ACC112 (cell line): ENCODE data around the gene TP63.

Experiments used
- H2AFZ ChIP-seq: fragments of 200-600 bp; sonication (generic); one replicate; pipeline ENCODE4 v1.6.0; 2017; ENCODE audit warnings: antibody characterized with exemption, low read length; ENCODE audit not compliant: unreplicated experiment
- H3K27ac ChIP-seq: fragments of 200-600 bp; sonication (generic); 2 replicates; pipeline ENCODE4 v1.5.1; 2014; ENCODE audit warnings: low read depth, mild to moderate bottlenecking, antibody characterized with exemption, low read length, moderate library complexity
- H3K27me3 ChIP-seq: fragments of 200-600 bp; sonication (generic); 2 replicates; pipeline ENCODE4 v1.6.1; 2014; ENCODE audit warnings: mild to moderate bottlenecking, antibody characterized with exemption, low read length, moderate library complexity, mixed read lengths; ENCODE audit not compliant: insufficient read depth
- H3K36me3 ChIP-seq: fragments of 200-600 bp; sonication (generic); 2 replicates; pipeline ENCODE4 v1.6.1; 2016; ENCODE audit warnings: mild to moderate bottlenecking, antibody characterized with exemption, low read length, moderate library complexity, mixed read lengths; ENCODE audit not compliant: insufficient read depth
- H3K4me1 ChIP-seq: fragments of 200-600 bp; sonication (generic); one replicate; pipeline ENCODE4 v1.6.1; 2016; ENCODE audit warnings: low read length, mixed read lengths; ENCODE audit not compliant: insufficient read depth, unreplicated experiment, control insufficient read depth
- H3K4me3 ChIP-seq: fragments of 200-600 bp; sonication (generic); 2 replicates; pipeline ENCODE4 v1.5.1; 2014; ENCODE audit warnings: mild to moderate bottlenecking, low read depth, low read length
- H3K79me2 ChIP-seq: fragments of 200-600 bp; sonication (generic); one replicate; pipeline ENCODE4 v1.6.0; 2016; ENCODE audit warnings: low read length; ENCODE audit not compliant: control insufficient read depth, unreplicated experiment, insufficient read depth

TP63 gene

GRCh38 chr3:189890496-189890895, 259.3 kb downstream of the TP63 start:
- Histone ChIP-seq H3K27me3 (no peaks in the 10 kb centered on the region), H3K27ac (no peak overlapping the region), H3K4me1 (no peaks in the 10 kb centered on the region), H3K79me2 (no peaks in the 10 kb centered on the region), H2AFZ (no peak overlapping the region), H3K36me3 (no peaks in the 10 kb centered on the region), H3K4me3 (no peak overlapping the region)

GRCh38 chr3:189896533-189896932, 265.3 kb downstream of the TP63 start:
- no peaks in the 10 kb centered on the region for H3K79me2 ChIP-seq
- no peak overlapping the region for H3K27ac ChIP-seq
- no peaks in the 10 kb centered on the region for H3K36me3 ChIP-seq
- H3K4me3 ChIP-seq: no peak overlapping the region
- H3K4me1 ChIP-seq: no peaks in the 10 kb centered on the region
- H2AFZ ChIP-seq: no peak overlapping the region
- no peaks in the 10 kb centered on the region for H3K27me3 ChIP-seq

GRCh38 chr3:189897406-189897805, 266.2 kb downstream of the TP63 start:
- no peak overlapping the region for H3K4me3 ChIP-seq
- no peaks in the 10 kb centered on the region for H3K79me2 ChIP-seq
- H2AFZ ChIP-seq: no peak overlapping the region
- no peaks in the 10 kb centered on the region for H3K4me1 ChIP-seq
- H3K27me3 ChIP-seq: no peaks in the 10 kb centered on the region
- no peak overlapping the region for H3K27ac ChIP-seq
- H3K36me3 ChIP-seq: no peaks in the 10 kb centered on the region

GRCh38 chr3:189898559-189899153, 267.5 kb downstream of the TP63 start:
- Histone ChIP-seq H3K79me2 (no peaks in the 10 kb centered on the region), H2AFZ (no peak overlapping the region), H3K4me1 (no peaks in the 10 kb centered on the region), H3K27me3 (no peaks in the 10 kb centered on the region), H3K27ac (no peak overlapping the region), H3K36me3 (no peaks in the 10 kb centered on the region), H3K4me3 (no peak overlapping the region)

GRCh38 chr3:189899186-189899585, 268.0 kb downstream of the TP63 start:
- H2AFZ ChIP-seq: no peak overlapping the region
- H3K27ac ChIP-seq: no peak overlapping the region
- H3K36me3 ChIP-seq: no peaks in the 10 kb centered on the region
- no peak overlapping the region for H3K4me3 ChIP-seq
- H3K4me1 ChIP-seq: no peaks in the 10 kb centered on the region
- H3K79me2 ChIP-seq: no peaks in the 10 kb centered on the region
- no peaks in the 10 kb centered on the region for H3K27me3 ChIP-seq

- Histone ChIP-seq H3K4me1 (no peaks in the 10 kb centered on the region), H2AFZ (no peak overlapping the region), H3K27me3 (no peaks in the 10 kb centered on the region), H3K36me3 (no peaks in the 10 kb centered on the region), H3K79me2 (no peaks in the 10 kb centered on the region), H3K27ac (no peak overlapping the region), H3K4me3 (no peak overlapping the region)
Measured at GRCh38 chr3:189900578-189900977, 269.4 kb downstream of the TP63 start.

- Histone ChIP-seq H3K4me1 (no peaks in the 10 kb centered on the region), H3K79me2 (no peaks in the 10 kb centered on the region), H3K4me3 (no peak overlapping the region), H3K36me3 (no peaks in the 10 kb centered on the region), H3K27ac (no peak overlapping the region), H3K27me3 (no peaks in the 10 kb centered on the region), H2AFZ (no peak overlapping the region)
Measured at GRCh38 chr3:189901481-189901880, 270.3 kb downstream of the TP63 start.

GRCh38 chr3:189902230-189903186, 271.3 kb downstream of the TP63 start:
- no peaks in the 10 kb centered on the region for H3K4me1 ChIP-seq
- no peaks in the 10 kb centered on the region for H3K36me3 ChIP-seq
- H2AFZ ChIP-seq: no peak overlapping the region
- H3K4me3 ChIP-seq: no peak overlapping the region
- H3K27me3 ChIP-seq: no peaks in the 10 kb centered on the region
- no peak overlapping the region for H3K27ac ChIP-seq
- no peaks in the 10 kb centered on the region for H3K79me2 ChIP-seq

- Histone ChIP-seq H3K79me2 (no peaks in the 10 kb centered on the region), H2AFZ (no peak overlapping the region), H3K4me3 (no peak overlapping the region), H3K27ac (no peak overlapping the region), H3K27me3 (no peaks in the 10 kb centered on the region), H3K36me3 (no peaks in the 10 kb centered on the region), H3K4me1 (peaks cover 9% of the 10 kb centered on the region)
Measured at GRCh38 chr3:189903562-189904250, 272.5 kb downstream of the TP63 start.

- Histone ChIP-seq H3K27ac (no peak overlapping the region), H3K36me3 (no peaks in the 10 kb centered on the region), H3K4me1 (peaks cover 16% of the 10 kb centered on the region), H3K27me3 (no peaks in the 10 kb centered on the region), H3K4me3 (no peak overlapping the region), H3K79me2 (no peaks in the 10 kb centered on the region), H2AFZ (no peak overlapping the region)
Measured at GRCh38 chr3:189907803-189908202, 276.6 kb downstream of the TP63 start.
